CD4-positive, alpha-beta memory T cell (primary cell): Measurements from ENCODE around the gene LMF1. TPM values are rescaled to one million over a fixed set of nuclear protein-coding genes. Genes with fewer than 3 reads are reported as not detected.
"Not testable (repeated sequence)": the region's sequence is repeated elsewhere in the genome, so short reads cannot be mapped to it uniquely, and the experiment has no call there.

Experiments used
- CTCF ChIA-PET: fragments of 350-600 bp; sonication (Branson Sonifier 250); formaldehyde crosslinking; loops from one replicate; lab custom pipeline; 2021; ENCODE audit warnings: inconsistent platforms; ENCODE audit not compliant: partially characterized antibody; lab: Charles Lee
- POLR2A ChIA-PET: fragments of 350-600 bp; sonication (Branson Sonifier 250); formaldehyde crosslinking; loops from one replicate; lab custom pipeline; 2021; ENCODE audit not compliant: partially characterized antibody; lab: Charles Lee
- DNase-seq, 5 donors: peaks; one replicate each; pipeline versions ENCODE4 v3.0.0 to v3.0.0-alpha.2; 2020 to 2022; ENCODE audit warnings: mixed read lengths in 1 of 5
- H3K27ac ChIP-seq: one replicate; pipeline ENCODE4 v1.7.0; 2013; ENCODE audit warnings: low read depth, low read length
- H3K27me3 ChIP-seq: 2 replicates; pipeline ENCODE4 v1.7.0; 2013; ENCODE audit warnings: mild to moderate bottlenecking, low read length, moderate library complexity; ENCODE audit not compliant: insufficient read depth
- H3K36me3 ChIP-seq: 2 replicates; pipeline ENCODE4 v1.7.0; 2013; ENCODE audit warnings: mild to moderate bottlenecking, low read length, moderate library complexity; ENCODE audit not compliant: insufficient read depth
- H3K4me1 ChIP-seq: 2 replicates; pipeline ENCODE4 v1.7.0; 2013; ENCODE audit warnings: mild to moderate bottlenecking, low read length, moderate library complexity; ENCODE audit not compliant: insufficient read depth
- H3K4me3 ChIP-seq, 2 donors: one replicate each; pipeline ENCODE4 v1.7.0; 2013; ENCODE audit warnings: low read length in 2 of 2, mild to moderate bottlenecking in 1 of 2
- H3K9me3 ChIP-seq, 2 donors: one replicate each; pipeline ENCODE4 v1.7.0; 2013; ENCODE audit warnings: low read length in 2 of 2, control low read depth in 1 of 2; ENCODE audit not compliant: control insufficient read depth in 1 of 2
- H3K27ac Mint-ChIP-seq, 7 donors: one replicate each; pipeline ENCODE4 v1.8.0; 2020 to 2021; ENCODE audit warnings: mixed read lengths in 7 of 7, mild to moderate bottlenecking in 6 of 7, inconsistent platforms in 3 of 7, moderate library complexity in 3 of 7
- H3K27me3 Mint-ChIP-seq, 2 donors: one replicate each; pipeline ENCODE4 v1.8.0; 2020 to 2021; ENCODE audit warnings: mixed read lengths in 2 of 2
- H3K36me3 Mint-ChIP-seq, 2 donors: one replicate each; pipeline ENCODE4 v1.8.0; 2020 to 2021; ENCODE audit warnings: mixed read lengths in 2 of 2, inconsistent platforms in 1 of 2, mild to moderate bottlenecking in 1 of 2
- H3K4me1 Mint-ChIP-seq, 4 donors: one replicate each; pipeline ENCODE4 v1.8.0; 2020 to 2021; ENCODE audit warnings: mixed read lengths in 4 of 4, mild to moderate bottlenecking in 1 of 4
- H3K4me3 Mint-ChIP-seq, 8 donors: one replicate each; pipeline ENCODE4 v1.8.0; 2020 to 2021; ENCODE audit warnings: mixed read lengths in 8 of 8, mild to moderate bottlenecking in 7 of 8, moderate library complexity in 6 of 8, inconsistent platforms in 3 of 8
- H3K9me3 Mint-ChIP-seq, 8 donors: one replicate each; pipeline ENCODE4 v1.8.0; 2020 to 2021; ENCODE audit warnings: mixed read lengths in 8 of 8, mild to moderate bottlenecking in 5 of 8, inconsistent platforms in 3 of 8, moderate library complexity in 1 of 8
- intact Hi-C: fragments of 100-400 bp; cut with micrococcal nuclease; formaldehyde crosslinking; loops from one replicate; pipeline ENCODE4 v1.15.1; 2023
- polyA plus RNA-seq, 2 donors: library from polyadenylated mRNA; unstranded; fragments of 300-500 nt; fragmentation: Illumina TruSeq; gene quantifications; one replicate each; pipeline ENCODE4 v1.2.3, GENCODE V29; 2021
- total RNA-seq, 2 experiments: library from RNA; stranded (reverse); gene quantifications; one replicate each; pipeline ENCODE4 v1.2.3, GENCODE V29; 2021

LMF1 gene
- total and polyA plus RNA-seq, 4 experiments from 2014 or later: 8.5 to 59.7 (median 32.6) TPM

DNA sequence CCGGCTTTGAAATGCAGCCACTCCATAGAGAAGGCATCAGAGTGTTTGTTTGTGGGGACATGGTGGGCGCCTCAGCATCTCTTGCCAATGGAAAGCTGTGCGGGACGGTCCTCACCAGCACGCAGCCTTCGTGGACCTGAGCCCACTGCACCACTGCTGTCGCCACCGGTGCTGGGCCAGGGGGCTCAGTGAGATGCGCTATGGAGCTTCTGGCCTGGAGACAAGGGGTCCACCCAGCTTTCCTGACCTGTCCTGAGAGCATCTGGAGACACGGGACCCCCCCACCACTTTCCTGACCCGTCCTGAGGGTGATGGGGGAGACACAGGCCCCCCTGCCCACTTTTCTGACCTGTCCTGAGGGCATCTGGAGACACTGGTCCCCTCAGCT is 79.4 kb downstream of the LMF1 start:
- H3K9me3 ChIP-seq: no peaks in the 10 kb centered on the region
- no peak for DNase-seq
- H3K4me1 ChIP-seq: no peaks in the 10 kb centered on the region
- Mint-ChIP-seq H3K9me3 (peaks cover 0 to 2% (median 0%) of the 10 kb centered on the region in 8 donors), H3K36me3 (peaks cover 3 to 14% of the 10 kb centered on the region in 2 donors), H3K27me3 (no peaks in the 10 kb centered on the region), H3K27ac (no peak overlapping the region), H3K4me3 (no peak overlapping the region), H3K4me1 (peaks cover 0 to 4% (median 0%) of the 10 kb centered on the region in 4 donors)
- H3K4me3 ChIP-seq: no peak overlapping the region
- CTCF ChIA-PET: no interaction called here
- POLR2A ChIA-PET: no interaction called here
- intact Hi-C loops: no loop called here
- no peaks in the 10 kb centered on the region for H3K27me3 ChIP-seq
- H3K36me3 ChIP-seq: no peaks in the 10 kb centered on the region
- no peak overlapping the region for H3K27ac ChIP-seq

DNA sequence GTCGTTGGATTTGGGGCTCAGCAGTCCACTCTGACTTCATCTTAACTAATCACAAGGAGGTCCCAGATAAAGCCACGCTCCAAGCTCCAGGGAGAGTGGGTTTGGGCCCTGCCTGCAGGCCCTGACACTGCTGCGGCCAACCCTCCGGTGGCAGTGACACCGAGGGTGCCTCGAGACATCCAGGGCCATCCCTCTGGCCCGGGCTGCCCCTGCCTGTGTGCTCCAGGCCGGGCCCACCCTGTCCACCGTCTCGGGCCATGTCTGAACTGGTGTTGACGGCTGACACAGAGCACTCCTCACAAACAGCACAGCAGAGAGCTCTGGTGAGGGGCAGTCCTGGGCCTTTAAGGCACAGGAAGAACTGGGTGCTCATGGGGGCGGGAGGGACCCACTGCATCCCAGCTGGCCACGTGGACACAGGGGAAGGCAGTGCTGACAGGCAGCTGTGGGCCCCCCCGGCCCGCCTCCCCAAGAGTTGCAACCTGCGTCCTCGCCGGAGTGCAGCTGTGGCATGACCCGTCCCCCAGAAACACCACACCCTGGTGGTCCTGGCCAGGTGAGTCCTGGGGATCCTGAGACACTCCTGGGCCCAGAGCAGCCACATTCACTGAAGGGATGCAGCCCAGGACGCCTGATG is 80.0 kb downstream of the LMF1 start:
- H3K9me3 ChIP-seq: no peaks in the 10 kb centered on the region
- no peak overlapping the region for H3K4me3 ChIP-seq
- H3K36me3 ChIP-seq: no peaks in the 10 kb centered on the region
- no peak overlapping the region for H3K4me3 Mint-ChIP-seq
- no peaks in the 10 kb centered on the region for H3K27me3 Mint-ChIP-seq
- H3K36me3 Mint-ChIP-seq: peaks cover 3 to 14% of the 10 kb centered on the region in 2 donors
- CTCF ChIA-PET: no interaction called here
- intact Hi-C loops: no loop called here
- peaks cover 0 to 2% (median 0%) of the 10 kb centered on the region in 8 donors for H3K9me3 Mint-ChIP-seq
- no peak overlapping the region for H3K27ac Mint-ChIP-seq
- DNase-seq: no peak
- POLR2A ChIA-PET: no interaction called here
- H3K27me3 ChIP-seq: no peaks in the 10 kb centered on the region
- no peaks in the 10 kb centered on the region for H3K4me1 ChIP-seq
- H3K27ac ChIP-seq: no peak overlapping the region
- peaks cover 0 to 4% (median 0%) of the 10 kb centered on the region in 4 donors for H3K4me1 Mint-ChIP-seq

DNA sequence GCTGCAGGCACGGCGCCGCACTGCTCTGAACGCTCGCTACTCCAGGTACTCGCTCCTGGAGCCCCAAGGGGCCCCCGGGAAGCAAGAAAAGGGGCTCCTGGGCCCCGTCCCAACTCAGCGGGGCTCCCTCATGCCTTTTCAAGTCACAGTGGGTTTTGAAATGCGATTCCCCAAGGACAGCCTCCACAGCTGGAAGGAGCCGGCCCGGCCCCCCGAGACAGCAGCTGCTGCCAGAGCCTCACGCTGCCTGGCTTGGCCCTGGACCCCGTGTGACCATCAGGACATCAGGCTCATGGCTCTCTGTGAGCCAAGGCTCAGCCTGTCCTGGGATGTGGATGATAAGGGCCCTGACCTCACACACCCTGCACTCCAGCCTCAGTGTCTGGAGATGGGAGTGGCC is 80.6 kb downstream of the LMF1 start:
- Histone ChIP-seq H3K27me3 (no peaks in the 10 kb centered on the region), H3K4me3 (no peak overlapping the region), H3K9me3 (peaks cover 0 to 4% of the 10 kb centered on the region in 2 donors), H3K27ac (no peak overlapping the region), H3K36me3 (no peaks in the 10 kb centered on the region), H3K4me1 (no peaks in the 10 kb centered on the region)
- ChIA-PET POLR2A (no interaction called here), CTCF (no interaction called here)
- Mint-ChIP-seq H3K4me3 (no peak overlapping the region), H3K27ac (no peak overlapping the region), H3K9me3 (peaks cover 0 to 2% (median 0%) of the 10 kb centered on the region in 8 donors), H3K4me1 (peaks cover 0 to 4% (median 0%) of the 10 kb centered on the region in 4 donors), H3K27me3 (no peaks in the 10 kb centered on the region), H3K36me3 (peaks cover 3 to 14% of the 10 kb centered on the region in 2 donors)
- intact Hi-C loops: no loop called here
- DNase-seq: no peak

DNA sequence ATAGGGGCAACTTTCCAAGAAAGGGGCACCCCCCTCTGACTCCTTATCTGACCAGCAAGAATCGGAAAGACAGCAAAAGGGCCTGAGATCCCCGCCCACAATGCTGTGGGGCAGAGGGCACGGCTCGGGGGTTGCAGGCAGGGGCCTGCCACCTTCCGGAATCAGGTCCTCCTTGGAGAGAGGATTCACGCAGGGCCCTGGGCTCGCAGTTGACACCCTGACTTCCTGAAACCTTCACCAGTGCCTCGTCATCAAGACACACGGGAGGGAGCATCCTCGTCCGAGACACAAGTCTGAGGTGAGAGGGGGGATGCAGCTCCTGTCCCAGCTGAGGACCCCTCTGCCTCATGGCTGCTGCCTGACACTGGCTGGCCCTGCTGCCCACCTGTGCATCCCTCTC is 81.2 kb downstream of the LMF1 start:
- DNase-seq: no peak
- H3K36me3 ChIP-seq: no peaks in the 10 kb centered on the region
- POLR2A ChIA-PET: no interaction called here
- H3K27ac ChIP-seq: no peak overlapping the region
- H3K27ac Mint-ChIP-seq: no peak overlapping the region
- H3K4me3 Mint-ChIP-seq: no peak overlapping the region
- H3K27me3 ChIP-seq: no peaks in the 10 kb centered on the region
- H3K27me3 Mint-ChIP-seq: no peaks in the 10 kb centered on the region
- no peak overlapping the region for H3K4me3 ChIP-seq
- CTCF ChIA-PET: no interaction called here
- peaks cover 3 to 14% of the 10 kb centered on the region in 2 donors for H3K36me3 Mint-ChIP-seq
- H3K9me3 Mint-ChIP-seq: peaks cover 0 to 2% (median 0%) of the 10 kb centered on the region in 8 donors
- H3K4me1 ChIP-seq: no peaks in the 10 kb centered on the region
- H3K4me1 Mint-ChIP-seq: peaks cover 0 to 4% (median 0%) of the 10 kb centered on the region in 4 donors
- intact Hi-C loops: no loop called here
- H3K9me3 ChIP-seq: peaks cover 0 to 11% of the 10 kb centered on the region in 2 donors

DNA sequence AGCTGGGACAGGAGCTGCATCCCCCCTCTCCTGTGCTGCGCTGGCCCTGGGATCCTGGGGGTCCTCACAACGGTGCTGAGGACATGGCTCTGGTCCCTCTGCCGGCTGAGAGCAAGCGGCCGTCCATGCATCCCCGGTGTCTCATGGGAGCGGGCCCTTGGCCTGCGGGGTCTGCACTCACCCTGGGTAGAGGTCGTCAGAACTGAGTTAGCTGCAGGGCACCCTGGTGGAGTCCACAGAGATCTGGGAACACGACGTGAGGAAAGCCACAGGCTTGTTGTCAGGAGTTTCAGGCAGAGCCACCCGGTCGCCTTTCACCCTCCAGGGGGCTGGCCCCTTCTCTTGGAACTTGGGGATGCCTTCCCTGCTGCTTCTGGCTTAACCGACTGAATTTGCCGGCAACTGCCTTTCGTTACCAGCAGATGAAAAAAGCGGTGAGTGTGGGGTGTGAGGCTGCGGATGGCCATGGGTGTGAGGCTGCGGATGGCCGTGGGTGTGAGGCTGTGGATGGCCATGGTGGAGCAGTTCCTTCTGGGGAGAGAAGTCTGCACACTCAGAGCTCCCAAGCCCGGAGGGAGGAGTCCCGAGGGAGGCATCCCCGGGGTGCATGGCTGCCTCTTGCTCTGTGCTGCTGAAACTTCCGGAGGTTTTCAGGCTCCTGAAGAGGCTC is 81.7 kb downstream of the LMF1 start:
- POLR2A ChIA-PET: no interaction called here
- no peaks in the 10 kb centered on the region for H3K36me3 ChIP-seq
- intact Hi-C loops: no loop called here

DNA sequence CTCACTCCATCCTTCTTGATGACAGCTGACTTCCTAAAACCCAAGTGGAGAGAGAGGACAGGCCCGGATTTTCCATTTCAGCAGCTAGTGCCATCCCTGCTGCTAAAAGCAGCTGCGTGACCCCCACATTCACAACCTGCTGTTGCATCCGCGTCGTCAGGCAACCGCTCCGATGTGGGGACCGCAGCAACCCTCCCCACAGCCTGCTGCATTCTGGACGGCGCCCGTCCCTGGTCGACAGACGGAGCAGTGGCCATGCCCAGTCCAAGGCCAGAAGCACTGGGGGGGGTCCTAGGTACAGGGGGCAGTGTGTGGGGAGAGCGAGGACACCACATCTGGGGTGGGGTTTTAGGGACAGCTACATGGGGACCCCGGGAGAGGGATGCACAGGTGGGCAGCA is 82.3 kb downstream of the LMF1 start:
- POLR2A ChIA-PET, intact Hi-C loops, H3K27ac ChIP-seq, H3K4me1 ChIP-seq, H3K4me1 Mint-ChIP-seq, H3K4me3 Mint-ChIP-seq, H3K9me3 Mint-ChIP-seq, H3K27ac Mint-ChIP-seq, H3K4me3 ChIP-seq, H3K36me3 ChIP-seq, H3K27me3 Mint-ChIP-seq, DNase-seq, CTCF ChIA-PET, H3K27me3 ChIP-seq: not testable (repeated sequence)
- peaks cover 3 to 13% of the 10 kb centered on the region in 2 donors for H3K36me3 Mint-ChIP-seq
- H3K9me3 ChIP-seq: peaks cover 0 to 20% of the 10 kb centered on the region in 2 donors

More for the DNA sequence above, 81.7 kb downstream of the LMF1 start:
- Mint-ChIP-seq H3K27ac (no peak overlapping the region), H3K4me1 (peaks cover 0 to 4% (median 0%) of the 10 kb centered on the region in 4 donors), H3K27me3 (no peaks in the 10 kb centered on the region), H3K4me3 (no peak overlapping the region), H3K9me3 (peaks cover 0 to 2% (median 0%) of the 10 kb centered on the region in 8 donors), H3K36me3 (peaks cover 3 to 13% of the 10 kb centered on the region in 2 donors)
- CTCF ChIA-PET: no interaction called here
- H3K27me3 ChIP-seq: no peaks in the 10 kb centered on the region
- peaks cover 0 to 15% of the 10 kb centered on the region in 2 donors for H3K9me3 ChIP-seq
- H3K27ac ChIP-seq: no peak overlapping the region
- H3K4me3 ChIP-seq: no peak overlapping the region
- no peaks in the 10 kb centered on the region for H3K4me1 ChIP-seq
- no peak for DNase-seq

DNA sequence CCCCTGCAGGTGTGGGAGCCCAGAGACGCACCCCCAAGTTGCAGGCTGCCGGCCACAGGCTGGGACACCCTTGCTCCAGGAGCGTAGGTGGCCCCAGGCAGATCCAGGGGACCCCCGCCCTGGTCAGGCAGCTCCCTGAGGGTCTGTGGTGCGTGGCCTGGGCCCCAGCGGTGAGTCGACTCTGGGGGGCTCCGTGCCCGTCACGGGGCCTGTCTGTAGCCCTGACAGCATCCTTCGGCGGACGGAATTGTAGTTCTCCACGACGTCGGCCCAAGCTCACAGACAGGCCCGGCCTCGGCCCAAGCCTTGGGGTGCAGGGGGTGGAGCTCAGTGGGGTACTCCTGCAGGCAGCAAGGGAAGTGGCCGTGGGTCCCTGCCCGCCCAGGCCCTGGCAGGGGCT is 82.9 kb downstream of the LMF1 start:
- Mint-ChIP-seq H3K27me3 (no peaks in the 10 kb centered on the region), H3K4me1 (peaks cover 0 to 4% (median 0%) of the 10 kb centered on the region in 4 donors), H3K4me3 (no peak overlapping the region), H3K9me3 (peaks cover 0 to 2% (median 0%) of the 10 kb centered on the region in 8 donors), H3K36me3 (peaks cover 3 to 13% of the 10 kb centered on the region in 2 donors), H3K27ac (no peak overlapping the region)
- intact Hi-C loops: no loop called here
- Histone ChIP-seq H3K27me3 (no peaks in the 10 kb centered on the region), H3K27ac (no peak overlapping the region), H3K4me1 (no peaks in the 10 kb centered on the region), H3K36me3 (no peaks in the 10 kb centered on the region), H3K4me3 (no peak overlapping the region), H3K9me3 (peaks cover 0 to 21% of the 10 kb centered on the region in 2 donors)
- DNase-seq: no peak
- POLR2A ChIA-PET: no interaction called here
- CTCF ChIA-PET: no interaction called here
